WTC11 (cell line): ENCODE data around the gene TAS2R43. TPM values are rescaled to one million over a fixed set of nuclear protein-coding genes. Genes with fewer than 3 reads are reported as not detected.
"Not testable (repeated sequence)": the region's sequence is repeated elsewhere in the genome, so short reads cannot be mapped to it uniquely, and the experiment has no call there.

Experiments
- ATAC-seq: fragments of 200-7000 bp; cut with Tn5 transposase; 2 replicates; pipeline ENCODE4 v1.10.0; 2021; ENCODE audit warnings: mild to moderate bottlenecking, moderate library complexity
- CTCF ChIA-PET: fragments of 300-600 bp; sonication (Branson Sonifier 250); formaldehyde crosslinking; loops from one replicate; lab custom pipeline; 2021; ENCODE audit warnings: antibody characterized with exemption; lab: Charles Lee
- POLR2A ChIA-PET: fragments of 350-600 bp; sonication (Branson Sonifier 250); formaldehyde crosslinking; loops from one replicate; lab custom pipeline; 2021; ENCODE audit warnings: antibody characterized with exemption; lab: Charles Lee
- DNase-seq: peaks from one replicate; pipeline ENCODE4 v3.0.0; 2021; ENCODE audit warnings: low spot score
- H3K27ac Mint-ChIP-seq: 2 replicates; pipeline ENCODE4 v1.8.0; 2021; ENCODE audit warnings: mixed read lengths
- H3K27me3 Mint-ChIP-seq: 2 replicates; pipeline ENCODE4 v1.8.0; 2021; ENCODE audit warnings: low read depth, mild to moderate bottlenecking, moderate library complexity, mixed read lengths
- H3K36me3 Mint-ChIP-seq: 2 replicates; pipeline ENCODE4 v1.8.0; 2021; ENCODE audit warnings: mixed read lengths
- H3K4me1 Mint-ChIP-seq: 2 replicates; pipeline ENCODE4 v1.8.0; 2022; ENCODE audit warnings: mixed read lengths
- H3K4me3 Mint-ChIP-seq: 2 replicates; pipeline ENCODE4 v1.8.0; 2021; ENCODE audit warnings: mild to moderate bottlenecking, moderate library complexity, mixed read lengths
- H3K9me3 Mint-ChIP-seq: 2 replicates; pipeline ENCODE4 v1.8.0; 2021; ENCODE audit warnings: mixed read lengths
- ATF1 ChIP-seq: sonication (generic); formaldehyde crosslinking; IDR thresholded peaks from 2 replicates; pipeline ENCODE4 v1.8.1; 2023; ENCODE audit warnings: mild to moderate bottlenecking, moderate library complexity, missing genetic modification reagents
- CDX4 ChIP-seq: fragments of 250-450 bp; sonication (Bioruptor Pico); IDR thresholded peaks from 2 replicates; pipeline ENCODE4 v1.9.0; 2021; ENCODE audit warnings: moderate library complexity, mild to moderate bottlenecking, inconsistent platforms, borderline replicate concordance
- CREM ChIP-seq: sonication (generic); formaldehyde crosslinking; IDR thresholded peaks from 2 replicates; pipeline ENCODE4 v1.8.1; 2022; ENCODE audit warnings: mild to moderate bottlenecking, missing genetic modification reagents, moderate library complexity
- E2F5 ChIP-seq: sonication (generic); formaldehyde crosslinking; IDR thresholded peaks from 2 replicates; pipeline ENCODE4 v1.8.1; 2022; ENCODE audit warnings: mild to moderate bottlenecking, moderate library complexity, missing genetic modification reagents
- FOXP4 ChIP-seq: sonication (generic); formaldehyde crosslinking; IDR thresholded peaks from 2 replicates; pipeline ENCODE4 v1.8.0; 2022; ENCODE audit warnings: mild to moderate bottlenecking, missing genetic modification reagents
- GABPB1 ChIP-seq: sonication (generic); formaldehyde crosslinking; IDR thresholded peaks from 2 replicates; pipeline ENCODE4 v1.8.1; 2023; ENCODE audit warnings: mild to moderate bottlenecking, missing genetic modification reagents
- GRHL2 ChIP-seq: fragments of 250-450 bp; sonication (Bioruptor Pico); IDR thresholded peaks from 2 replicates; pipeline ENCODE4 v1.8.0; 2022; ENCODE audit warnings: mild to moderate bottlenecking, moderate library complexity; ENCODE audit not compliant: insufficient replicate concordance, severe bottlenecking
- NFATC4 ChIP-seq: fragments of 250-450 bp; sonication (Bioruptor Pico); IDR thresholded peaks from 2 replicates; pipeline ENCODE4 v1.9.0; 2021; ENCODE audit warnings: mild to moderate bottlenecking
- NR3C1 ChIP-seq: sonication (generic); formaldehyde crosslinking; conservative IDR thresholded peaks from 2 replicates; pipeline ENCODE4 v1.8.1; 2023; ENCODE audit warnings: low read depth, mild to moderate bottlenecking, missing genetic modification reagents
- STAT6 ChIP-seq: sonication (generic); formaldehyde crosslinking; conservative IDR thresholded peaks from 2 replicates; pipeline ENCODE4 v1.8.1; 2023; ENCODE audit warnings: mild to moderate bottlenecking, low read depth, missing genetic modification reagents, moderate library complexity
- ZBTB21 ChIP-seq: sonication (generic); formaldehyde crosslinking; IDR thresholded peaks from 2 replicates; pipeline ENCODE4 v1.8.1; 2023; ENCODE audit warnings: mild to moderate bottlenecking, missing genetic modification reagents, borderline replicate concordance
- ZNF281 ChIP-seq: sonication (generic); formaldehyde crosslinking; IDR thresholded peaks from 2 replicates; pipeline ENCODE4 v1.8.0; 2023; ENCODE audit warnings: mild to moderate bottlenecking, missing genetic modification reagents
- ZNF532 ChIP-seq: fragments of 250-450 bp; sonication (Bioruptor Pico); IDR thresholded peaks from 2 replicates; pipeline ENCODE4 v1.9.0; 2021; ENCODE audit warnings: mild to moderate bottlenecking, borderline replicate concordance
- total RNA-seq: library from RNA; stranded (reverse); gene quantifications from 3 replicates; pipeline ENCODE4 v1.2.3, GENCODE V29; 2021

TAS2R43 gene
- total RNA-seq, 1 experiment from 2014 or later = 0.28 TPM

- TF ChIP-seq ZBTB21 (CRISPR knock-in tag) (no peak), GABPB1 (CRISPR knock-in tag) (no peak), FOXP4 (CRISPR knock-in tag) (no peak), STAT6 (CRISPR knock-in tag) (no peak)
Measured at GRCh38 chr12:11105546-11105945, 13.4 kb upstream of the TAS2R43 start (continued).

GRCh38 chr12:11094910-11095309 is 2.8 kb upstream of the TAS2R43 start:
- H3K27me3 Mint-ChIP-seq, ATAC-seq, H3K4me3 Mint-ChIP-seq, POLR2A ChIA-PET, H3K4me1 Mint-ChIP-seq, DNase-seq, CTCF ChIA-PET, H3K27ac Mint-ChIP-seq: not testable (repeated sequence)
- Mint-ChIP-seq H3K9me3 (peaks cover 20% of the 10 kb centered on the region), H3K36me3 (peaks cover 15% of the 10 kb centered on the region)

- Mint-ChIP-seq H3K36me3 (peaks cover 5% of the 10 kb centered on the region), H3K9me3 (peaks cover 14% of the 10 kb centered on the region), H3K27ac (no peak overlapping the region), H3K4me1 (no peaks in the 10 kb centered on the region), H3K27me3 (no peaks in the 10 kb centered on the region), H3K4me3 (no peak overlapping the region)
- CTCF ChIA-PET = no interaction called here
- ATAC-seq = no peak
- POLR2A ChIA-PET = no interaction called here
- no peak for DNase-seq
- TF ChIP-seq E2F5 (CRISPR knock-in tag) (no peak), NR3C1 (no peak), NFATC4 (CRISPR knock-in tag) (no peak), CDX4 (no peak), STAT6 (CRISPR knock-in tag) (no peak), ATF1 (CRISPR knock-in tag) (no peak), GRHL2 (CRISPR knock-in tag) (no peak), ZNF532 (CRISPR knock-in tag) (no peak), ZNF281 (CRISPR knock-in tag) (no peak), CREM (CRISPR knock-in tag) (no peak), ZBTB21 (CRISPR knock-in tag) (no peak)
- TF ChIP-seq, all 79 proteins: peak for 0
Measured at GRCh38 chr12:11089246-11089645, 2.9 kb downstream of the TAS2R43 start.
